DMS79 (cell line): ENCODE results near the gene CPA5.
A peak's percentile ranks its signal among the peaks of the same experiment; 100 is the strongest.
"Not testable (repeated sequence)": the region's sequence is repeated elsewhere in the genome, so short reads cannot be mapped to it uniquely, and the experiment has no call there.

Experiments
- DNase-seq: peaks from one replicate; lab custom pipeline; 2025; lab: John Stamatoyannopoulos, UW

Gene CPA5

GRCh38 chr7:130358471-130358870 is 13.9 kb downstream of the CPA5 start:
- DNase-seq = no peak

GRCh38 chr7:130359276-130359857 is 14.8 kb downstream of the CPA5 start:
- DNase-seq = no peak

GRCh38 chr7:130360518-130360917 is 15.9 kb downstream of the CPA5 start:
- DNase-seq = no peak

- no peak for DNase-seq
Observed at GRCh38 chr7:130361681-130362080, 17.1 kb downstream of the CPA5 start.

GRCh38 chr7:130362251-130362816 is 17.7 kb downstream of the CPA5 start:
- no peak for DNase-seq

- no peak for DNase-seq
Observed at GRCh38 chr7:130363026-130363847, 18.6 kb downstream of the CPA5 start.

- DNase-seq = peak; percentile 26
Observed at GRCh38 chr7:130364451-130364850, 19.8 kb downstream of the CPA5 start.

- DNase-seq = no peak
Observed at GRCh38 chr7:130365088-130365487, 20.5 kb downstream of the CPA5 start.

GRCh38 chr7:130365511-130366441 is 21.2 kb downstream of the CPA5 start:
- peak; percentile 99 for DNase-seq

GRCh38 chr7:130366564-130366963 is 21.9 kb downstream of the CPA5 start:
- no peak for DNase-seq

- no peak for DNase-seq
Observed at GRCh38 chr7:130367088-130367755, 22.6 kb downstream of the CPA5 start.

- DNase-seq = no peak
Observed at GRCh38 chr7:130367836-130368746, 23.5 kb downstream of the CPA5 start.

- DNase-seq = no peak
Observed at GRCh38 chr7:130369110-130369711, 24.6 kb downstream of the CPA5 start.

- DNase-seq = no peak
Observed at GRCh38 chr7:130369831-130370550, 25.4 kb downstream of the CPA5 start.

GRCh38 chr7:130371046-130371445 is 26.4 kb downstream of the CPA5 start:
- peak; percentile 39 for DNase-seq

- no peak for DNase-seq
Observed at GRCh38 chr7:130372402-130373165, 28.0 kb downstream of the CPA5 start.

GRCh38 chr7:130374507-130374906 is 29.9 kb downstream of the CPA5 start:
- no peak for DNase-seq

- DNase-seq = not testable (repeated sequence)
Observed at GRCh38 chr7:130376461-130376860, 31.8 kb downstream of the CPA5 start.

GRCh38 chr7:130377178-130377577 is 32.6 kb downstream of the CPA5 start:
- DNase-seq = no peak
